ENCODE results near the gene GSDME. TPM values are rescaled to one million over a fixed set of nuclear protein-coding genes. Genes with fewer than 3 reads are reported as not detected.
A peak's percentile ranks its signal among the peaks of the same experiment; 100 is the strongest.

GSDME gene
- total RNA-seq, 1 donor from 2014 or later, result 27.7 TPM

GRCh38 chr7:24722386-24723177, 34.7 kb downstream of the GSDME start:
- peaks cover 2% of the 10 kb centered on the region for H3K27me3 Mint-ChIP-seq (ENCODE audit: low read depth, unreplicated experiment)
- H3K9me3 Mint-ChIP-seq (ENCODE audit: unreplicated experiment), result no peaks in the 10 kb centered on the region
- no peaks in the 10 kb centered on the region for H3K9me3 ChIP-seq (ENCODE audit: insufficient read depth, low read depth, low read length)
- H3K27ac Mint-ChIP-seq (ENCODE audit: unreplicated experiment), result no peak overlapping the region
- H2AFZ ChIP-seq (ENCODE audit: low read depth, low read length), result no peak overlapping the region
- peaks cover 23% of the 10 kb centered on the region for H3K36me3 Mint-ChIP-seq (ENCODE audit: low read depth, unreplicated experiment)
- no peak for DNase-seq (ENCODE audit: low read depth)
- H3K9ac ChIP-seq (ENCODE audit: low read length), result no peak overlapping the region
- no peaks in the 10 kb centered on the region for H3K36me3 ChIP-seq (ENCODE audit: insufficient read depth, low read length)
- no peak overlapping the region for H3K4me3 ChIP-seq (ENCODE audit: insufficient read depth, low read depth, low read length)
- no peak overlapping the region for H3K27ac ChIP-seq (ENCODE audit: low read depth, low read length)
- H3K4me2 ChIP-seq (ENCODE audit: low read length), result peak overlapping the region; percentile 28
- no peaks in the 10 kb centered on the region for H3K27me3 ChIP-seq (ENCODE audit: insufficient read depth, low read length)
- no peak overlapping the region for H3K4me3 Mint-ChIP-seq (ENCODE audit: unreplicated experiment)
- no peaks in the 10 kb centered on the region for H3K4me1 ChIP-seq (ENCODE audit: insufficient read depth, low read length)
- H4K20me1 ChIP-seq (ENCODE audit: insufficient read depth, low read length), result peaks cover 5% of the 10 kb centered on the region
- TF ChIP-seq CTCF (IDR thresholded peaks at IDR 0.05; ENCODE audit: insufficient read depth, low read depth, low read length) (peak; percentile 26), EZH2 (IDR thresholded peaks at IDR 0.05; ENCODE audit: insufficient read depth, low read length) (no peak)
- peaks cover 13% of the 10 kb centered on the region for H3K4me1 Mint-ChIP-seq (ENCODE audit: low read depth, unreplicated experiment)
- H3K79me2 ChIP-seq (ENCODE audit: insufficient read depth, low read length), result no peaks in the 10 kb centered on the region
- FAIRE-seq, result no peak

GRCh38 chr7:24721481-24722001, 35.7 kb downstream of the GSDME start:
- Mint-ChIP-seq H3K27ac (ENCODE audit: unreplicated experiment) (no peak overlapping the region), H3K36me3 (ENCODE audit: low read depth, unreplicated experiment) (peaks cover 18% of the 10 kb centered on the region), H3K4me1 (ENCODE audit: low read depth, unreplicated experiment) (peaks cover 13% of the 10 kb centered on the region), H3K27me3 (ENCODE audit: low read depth, unreplicated experiment) (peaks cover 2% of the 10 kb centered on the region), H3K9me3 (ENCODE audit: unreplicated experiment) (no peaks in the 10 kb centered on the region), H3K4me3 (ENCODE audit: unreplicated experiment) (no peak overlapping the region)
- no peaks in the 10 kb centered on the region for H3K9me3 ChIP-seq (ENCODE audit: insufficient read depth, low read depth, low read length)
- H3K79me2 ChIP-seq (ENCODE audit: insufficient read depth, low read length), result no peaks in the 10 kb centered on the region
- H3K27me3 ChIP-seq (ENCODE audit: insufficient read depth, low read length), result no peaks in the 10 kb centered on the region
- H4K20me1 ChIP-seq (ENCODE audit: insufficient read depth, low read length), result no peaks in the 10 kb centered on the region
- no peak overlapping the region for H3K4me3 ChIP-seq (ENCODE audit: insufficient read depth, low read depth, low read length)
- H3K36me3 ChIP-seq (ENCODE audit: insufficient read depth, low read length), result no peaks in the 10 kb centered on the region
- DNase-seq (ENCODE audit: low read depth) (no peak), FAIRE-seq (no peak)
- no peak overlapping the region for H3K4me2 ChIP-seq (ENCODE audit: low read length)
- H3K27ac ChIP-seq (ENCODE audit: low read depth, low read length), result no peak overlapping the region
- no peak overlapping the region for H2AFZ ChIP-seq (ENCODE audit: low read depth, low read length)
- H3K4me1 ChIP-seq (ENCODE audit: insufficient read depth, low read length), result no peaks in the 10 kb centered on the region
- H3K9ac ChIP-seq (ENCODE audit: low read length), result no peak overlapping the region
- TF ChIP-seq CTCF (IDR thresholded peaks at IDR 0.05; ENCODE audit: insufficient read depth, low read depth, low read length) (no peak), EZH2 (IDR thresholded peaks at IDR 0.05; ENCODE audit: insufficient read depth, low read length) (no peak)

- DNase-seq (ENCODE audit: low read depth) (no peak), FAIRE-seq (no peak)
- Mint-ChIP-seq H3K36me3 (ENCODE audit: low read depth, unreplicated experiment) (peaks cover 22% of the 10 kb centered on the region), H3K27ac (ENCODE audit: unreplicated experiment) (no peak overlapping the region), H3K4me3 (ENCODE audit: unreplicated experiment) (no peak overlapping the region), H3K4me1 (ENCODE audit: low read depth, unreplicated experiment) (peaks cover 13% of the 10 kb centered on the region), H3K27me3 (ENCODE audit: low read depth, unreplicated experiment) (no peaks in the 10 kb centered on the region), H3K9me3 (ENCODE audit: unreplicated experiment) (no peaks in the 10 kb centered on the region)
- Histone ChIP-seq H3K36me3 (ENCODE audit: insufficient read depth, low read length) (no peaks in the 10 kb centered on the region), H3K4me2 (ENCODE audit: low read length) (no peak overlapping the region), H3K9ac (ENCODE audit: low read length) (no peak overlapping the region), H3K27me3 (ENCODE audit: insufficient read depth, low read length) (no peaks in the 10 kb centered on the region), H2AFZ (ENCODE audit: low read depth, low read length) (no peak overlapping the region), H3K79me2 (ENCODE audit: insufficient read depth, low read length) (no peaks in the 10 kb centered on the region), H3K4me1 (ENCODE audit: insufficient read depth, low read length) (peaks cover 4% of the 10 kb centered on the region), H4K20me1 (ENCODE audit: insufficient read depth, low read length) (peaks cover 3% of the 10 kb centered on the region), H3K27ac (ENCODE audit: low read depth, low read length) (no peak overlapping the region), H3K9me3 (ENCODE audit: insufficient read depth, low read depth, low read length) (no peaks in the 10 kb centered on the region), H3K4me3 (ENCODE audit: insufficient read depth, low read depth, low read length) (no peak overlapping the region)
- TF ChIP-seq EZH2 (IDR thresholded peaks at IDR 0.05; ENCODE audit: insufficient read depth, low read length) (no peak), CTCF (IDR thresholded peaks at IDR 0.05; ENCODE audit: insufficient read depth, low read depth, low read length) (no peak)
Measured at GRCh38 chr7:24720283-24720682, 37.0 kb downstream of the GSDME start.

Measured in astrocyte (in vitro differentiated cells and primary cell).